GM13976 (cell line): ENCODE results near the gene GJB3.

ENCODE experiments used
- DNase-seq: peaks from one replicate; pipeline ENCODE4 v3.0.0; 2012; ENCODE audit warnings: low spot score
- CTCF ChIP-seq: IDR thresholded peaks from 2 replicates; pipeline ENCODE4 v1.5.1; 2012; ENCODE audit warnings: borderline replicate concordance, mild to moderate bottlenecking; ENCODE audit not compliant: insufficient read depth; ENCODE audit errors: extremely low read depth, missing control alignments, control extremely low read depth
- in situ Hi-C: fragments of 300-500 bp; cut with MboI; formaldehyde crosslinking; loops from one replicate; pipeline ENCODE4 v1.12.0; 2022; ENCODE audit warnings: low sequenced_read_pairs, mixed read lengths, inconsistent platforms; ENCODE audit not compliant: unreplicated experiment

The GJB3 gene

GRCh38 chr1:34758751-34759150 is 22.3 kb upstream of the GJB3 start:
- in situ Hi-C loops: no loop called here
- TF ChIP-seq CTCF: no peak
- no peak for DNase-seq

DNA sequence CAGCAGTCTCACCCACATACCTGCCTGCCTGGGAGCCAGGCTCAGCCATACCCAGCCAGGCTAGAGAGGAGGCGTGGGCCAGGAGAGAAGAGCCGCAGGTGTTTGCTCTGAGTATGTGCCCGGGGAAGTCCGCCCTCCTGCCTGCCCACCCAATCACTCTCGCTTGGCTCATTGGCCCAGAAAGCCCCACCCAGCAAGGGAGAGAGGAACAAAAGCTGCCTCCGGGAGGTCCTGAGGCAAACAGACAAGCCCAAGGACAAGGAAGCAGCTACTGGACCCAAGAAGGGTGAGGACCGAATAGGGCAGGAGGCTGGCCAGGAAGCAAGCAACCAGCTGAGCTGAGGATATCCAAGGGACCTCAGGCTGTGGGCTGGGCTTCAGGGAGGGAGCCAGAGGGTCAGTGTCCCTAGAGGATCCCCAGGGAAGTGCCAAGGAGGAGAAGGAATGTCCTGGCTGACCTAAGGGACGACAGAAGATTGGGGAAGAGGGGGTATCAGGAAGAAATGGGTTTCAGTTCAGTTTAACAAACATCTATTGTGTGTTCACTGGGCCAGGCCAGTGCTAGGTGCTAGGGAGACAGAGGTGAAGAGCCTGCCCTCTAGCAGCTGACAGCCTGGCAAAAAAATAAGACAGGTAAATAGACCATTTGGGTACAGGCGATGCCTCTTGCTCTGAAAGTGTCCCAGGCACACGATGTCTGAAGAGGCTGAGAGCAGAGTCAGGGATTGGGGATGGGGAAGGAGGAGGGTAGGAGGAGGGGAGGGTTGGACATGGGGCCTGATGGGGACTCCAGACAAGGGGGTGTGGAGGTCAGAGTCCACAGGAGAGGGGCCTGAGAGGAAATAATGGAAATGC is 21.3 kb upstream of the GJB3 start, which contains the start of gene GJB4:
Gene GJB4, plus strand, starts transcription at position 238 of the 855 bp plus-strand sequence. CDS start 1,515 bp downstream, outside the sequence.
- DNase-seq: no peak
- in situ Hi-C loops: no loop called here
- TF ChIP-seq CTCF: no peak

DNA sequence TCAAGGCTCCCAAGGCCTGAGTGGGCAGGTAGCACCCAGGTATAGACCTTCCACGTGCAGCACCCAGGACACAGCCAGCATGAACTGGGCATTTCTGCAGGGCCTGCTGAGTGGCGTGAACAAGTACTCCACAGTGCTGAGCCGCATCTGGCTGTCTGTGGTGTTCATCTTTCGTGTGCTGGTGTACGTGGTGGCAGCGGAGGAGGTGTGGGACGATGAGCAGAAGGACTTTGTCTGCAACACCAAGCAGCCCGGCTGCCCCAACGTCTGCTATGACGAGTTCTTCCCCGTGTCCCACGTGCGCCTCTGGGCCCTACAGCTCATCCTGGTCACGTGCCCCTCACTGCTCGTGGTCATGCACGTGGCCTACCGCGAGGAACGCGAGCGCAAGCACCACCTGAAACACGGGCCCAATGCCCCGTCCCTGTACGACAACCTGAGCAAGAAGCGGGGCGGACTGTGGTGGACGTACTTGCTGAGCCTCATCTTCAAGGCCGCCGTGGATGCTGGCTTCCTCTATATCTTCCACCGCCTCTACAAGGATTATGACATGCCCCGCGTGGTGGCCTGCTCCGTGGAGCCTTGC is 19.7 kb upstream of the GJB3 start:
- in situ Hi-C loops: no loop called here
- TF ChIP-seq CTCF: no peak
- no peak for DNase-seq

DNA sequence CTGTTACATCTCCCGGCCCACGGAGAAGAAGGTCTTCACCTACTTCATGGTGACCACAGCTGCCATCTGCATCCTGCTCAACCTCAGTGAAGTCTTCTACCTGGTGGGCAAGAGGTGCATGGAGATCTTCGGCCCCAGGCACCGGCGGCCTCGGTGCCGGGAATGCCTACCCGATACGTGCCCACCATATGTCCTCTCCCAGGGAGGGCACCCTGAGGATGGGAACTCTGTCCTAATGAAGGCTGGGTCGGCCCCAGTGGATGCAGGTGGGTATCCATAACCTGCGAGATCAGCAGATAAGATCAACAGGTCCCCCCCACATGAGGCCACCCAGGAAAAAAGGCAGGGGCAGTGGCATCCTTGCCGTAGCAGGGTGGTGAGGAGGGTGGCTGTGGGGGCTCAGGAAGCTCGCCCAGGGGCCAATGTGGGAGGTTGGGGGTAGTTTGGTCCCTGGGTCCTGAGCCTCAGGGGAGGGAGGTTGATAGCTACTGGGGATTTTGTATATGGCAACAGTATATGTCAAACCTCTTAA is 19.2 kb upstream of the GJB3 start:
- in situ Hi-C loops: no loop called here
- DNase-seq: no peak
- no peak for TF ChIP-seq CTCF

GRCh38 chr1:34762474-34763141 is 18.4 kb upstream of the GJB3 start:
- in situ Hi-C loops: no loop called here
- no peak for TF ChIP-seq CTCF
- no peak for DNase-seq

- DNase-seq: no peak
- TF ChIP-seq CTCF: no peak
- in situ Hi-C loops: no loop called here
Measured at GRCh38 chr1:34763142-34763781, 17.8 kb upstream of the GJB3 start.
